DND-41 (cell line): Measurements from ENCODE around the gene PPAN.

Experiments
- EZH2 ChIP-seq: IDR thresholded peaks from 3 replicates; pipeline ENCODE4 v1.6.1; 2012; ENCODE audit warnings: borderline replicate concordance, low read depth, mild to moderate bottlenecking, moderate library complexity, low read length, inconsistent platforms; ENCODE audit not compliant: severe bottlenecking
- TF ChIP-seq, protein P1 (sequence below): IDR thresholded peaks from 2 replicates; pipeline ENCODE4 v1.5.1; 2012; ENCODE audit warnings: borderline replicate concordance, low read length, moderate library complexity, mild to moderate bottlenecking; ENCODE audit not compliant: poor library complexity, severe bottlenecking; ENCODE audit errors: extremely low read depth

DNA sequence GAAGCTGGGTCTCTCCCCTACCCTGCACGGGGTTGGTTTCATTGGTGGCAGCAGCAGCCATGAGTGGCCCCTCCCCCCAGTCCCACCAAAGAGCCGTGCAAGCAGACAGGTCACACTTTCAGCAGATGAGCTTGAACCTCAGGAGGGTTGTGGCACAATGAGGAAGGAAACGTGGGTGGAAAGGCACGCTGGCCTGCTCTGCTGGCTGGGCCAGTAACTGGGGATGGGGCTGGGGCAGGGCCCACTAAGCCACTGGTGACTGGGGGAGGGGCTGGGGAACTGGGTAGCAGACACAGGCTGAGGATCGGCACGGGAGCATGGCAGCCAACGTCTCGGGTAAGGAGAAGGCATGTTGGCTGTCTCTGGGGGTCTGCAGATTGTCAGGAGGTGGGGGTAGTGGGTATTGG, 5.2 kb downstream of the PPAN start, which contains the start of gene P2RY11:
- TF ChIP-seq, protein P1, sequence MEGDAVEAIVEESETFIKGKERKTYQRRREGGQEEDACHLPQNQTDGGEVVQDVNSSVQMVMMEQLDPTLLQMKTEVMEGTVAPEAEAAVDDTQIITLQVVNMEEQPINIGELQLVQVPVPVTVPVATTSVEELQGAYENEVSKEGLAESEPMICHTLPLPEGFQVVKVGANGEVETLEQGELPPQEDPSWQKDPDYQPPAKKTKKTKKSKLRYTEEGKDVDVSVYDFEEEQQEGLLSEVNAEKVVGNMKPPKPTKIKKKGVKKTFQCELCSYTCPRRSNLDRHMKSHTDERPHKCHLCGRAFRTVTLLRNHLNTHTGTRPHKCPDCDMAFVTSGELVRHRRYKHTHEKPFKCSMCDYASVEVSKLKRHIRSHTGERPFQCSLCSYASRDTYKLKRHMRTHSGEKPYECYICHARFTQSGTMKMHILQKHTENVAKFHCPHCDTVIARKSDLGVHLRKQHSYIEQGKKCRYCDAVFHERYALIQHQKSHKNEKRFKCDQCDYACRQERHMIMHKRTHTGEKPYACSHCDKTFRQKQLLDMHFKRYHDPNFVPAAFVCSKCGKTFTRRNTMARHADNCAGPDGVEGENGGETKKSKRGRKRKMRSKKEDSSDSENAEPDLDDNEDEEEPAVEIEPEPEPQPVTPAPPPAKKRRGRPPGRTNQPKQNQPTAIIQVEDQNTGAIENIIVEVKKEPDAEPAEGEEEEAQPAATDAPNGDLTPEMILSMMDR, result no peak
- TF ChIP-seq EZH2, result no peak
